SK-MEL-5 (cell line): ENCODE data around the gene HSPB6. TPM values are rescaled to one million over a fixed set of nuclear protein-coding genes. Genes with fewer than 3 reads are reported as not detected.

Experiments used
- DNase-seq: peaks from one replicate; pipeline ENCODE4 v3.0.0-alpha.2; 2016; ENCODE audit warnings: low read depth, low spot score
- in situ Hi-C: cut with HindIII; loops from 2 replicates; pipeline ENCODE4 v1.10.0; 2016; ENCODE audit warnings: low sequenced_read_pairs, high pct_unique_total_duplicates, low pct_unique_long_range_greater_than_20kb
- total RNA-seq: library from RNA; depleted of rRNA; stranded (reverse); fragments of >200 nt; shearing (Covaris generic); gene quantifications from 2 replicates; pipeline ENCODE4 v1.2.3, GENCODE V29; 2014

Gene HSPB6
- total RNA-seq, 1 experiment from 2014 or later = not detected

GRCh38 chr19:35754370-35755130 is 2.3 kb downstream of the HSPB6 start:
- DNase-seq = no peak
- in situ Hi-C loops = no loop called here

GRCh38 chr19:35753634-35754369 is 3.0 kb downstream of the HSPB6 start:
- in situ Hi-C loops = no loop called here
- DNase-seq = no peak

- in situ Hi-C loops = no loop called here
- no peak for DNase-seq
Measured at GRCh38 chr19:35752746-35753350, 4.0 kb downstream of the HSPB6 start.

GRCh38 chr19:35751839-35752745 is 4.7 kb downstream of the HSPB6 start:
- in situ Hi-C loops = no loop called here
- DNase-seq = no peak

- in situ Hi-C loops = no loop called here
- DNase-seq = no peak
Measured at GRCh38 chr19:35750167-35750566, 6.7 kb downstream of the HSPB6 start.

- peak; percentile 99 for DNase-seq
- in situ Hi-C loops = no loop called here
Measured at GRCh38 chr19:35748106-35749020, 8.5 kb downstream of the HSPB6 start, which contains the start of gene LIN37. Gene LIN37 (plus strand): TSS chr19:35748576. CDS start chr19:35748725, 149 bp downstream.

- in situ Hi-C loops = no loop called here
- DNase-seq = no peak
Measured at GRCh38 chr19:35746531-35746930, 10.3 kb downstream of the HSPB6 start.

GRCh38 chr19:35746087-35746462 is 10.8 kb downstream of the HSPB6 start:
- no peak for DNase-seq
- in situ Hi-C loops = no loop called here

- peak; percentile 98 for DNase-seq
- in situ Hi-C loops = no loop called here
Measured at GRCh38 chr19:35745328-35746086, 11.3 kb downstream of the HSPB6 start, which contains the start of the genes PSENEN and U2AF1L4. Gene PSENEN (plus strand): TSS chr19:35745651. CDS start chr19:35745931, 280 bp downstream. Gene U2AF1L4 (minus strand): TSS chr19:35745418. CDS start chr19:35745391, 27 bp downstream.

- peak; percentile 97 for DNase-seq
- in situ Hi-C loops = no loop called here
Measured at GRCh38 chr19:35744430-35745327, 12.2 kb downstream of the HSPB6 start.

- in situ Hi-C loops = no loop called here
- DNase-seq = no peak
Measured at GRCh38 chr19:35743640-35744429, 13.0 kb downstream of the HSPB6 start.

- no peak for DNase-seq
- in situ Hi-C loops = no loop called here
Measured at GRCh38 chr19:35742121-35742724, 14.6 kb downstream of the HSPB6 start, which contains the start of gene IGFLR1. Gene IGFLR1 (minus strand): TSS chr19:35742452. CDS start chr19:35741180, 1,272 bp downstream.

- DNase-seq = no peak
- in situ Hi-C loops = no loop called here
Measured at GRCh38 chr19:35741203-35741515, 15.7 kb downstream of the HSPB6 start.
